Epithelial cell of proximal tubule (primary cell): ENCODE data around the gene MRGPRG. TPM values are rescaled to one million over a fixed set of nuclear protein-coding genes. Genes with fewer than 3 reads are reported as not detected.

ENCODE experiments used
- DNase-seq: peaks from one replicate; pipeline ENCODE4 v3.0.0-alpha.2; 2011; ENCODE audit warnings: low read depth
- H3K4me3 ChIP-seq: 2 replicates; pipeline ENCODE4 v1.5.1; 2011; ENCODE audit warnings: low read depth, mild to moderate bottlenecking, low read length
- total RNA-seq: library from RNA; depleted of rRNA; stranded (reverse); fragments of >200 nt; gene quantifications from 2 replicates; pipeline ENCODE4 v1.2.3, GENCODE V29; 2015
- TF ChIP-seq, protein P1 (sequence below): conservative IDR thresholded peaks from 2 replicates; pipeline ENCODE4 v1.5.1; 2012; ENCODE audit warnings: low read depth, mild to moderate bottlenecking, low read length

MRGPRG gene
- total RNA-seq, 1 donor from 2014 or later, result not detected

DNA sequence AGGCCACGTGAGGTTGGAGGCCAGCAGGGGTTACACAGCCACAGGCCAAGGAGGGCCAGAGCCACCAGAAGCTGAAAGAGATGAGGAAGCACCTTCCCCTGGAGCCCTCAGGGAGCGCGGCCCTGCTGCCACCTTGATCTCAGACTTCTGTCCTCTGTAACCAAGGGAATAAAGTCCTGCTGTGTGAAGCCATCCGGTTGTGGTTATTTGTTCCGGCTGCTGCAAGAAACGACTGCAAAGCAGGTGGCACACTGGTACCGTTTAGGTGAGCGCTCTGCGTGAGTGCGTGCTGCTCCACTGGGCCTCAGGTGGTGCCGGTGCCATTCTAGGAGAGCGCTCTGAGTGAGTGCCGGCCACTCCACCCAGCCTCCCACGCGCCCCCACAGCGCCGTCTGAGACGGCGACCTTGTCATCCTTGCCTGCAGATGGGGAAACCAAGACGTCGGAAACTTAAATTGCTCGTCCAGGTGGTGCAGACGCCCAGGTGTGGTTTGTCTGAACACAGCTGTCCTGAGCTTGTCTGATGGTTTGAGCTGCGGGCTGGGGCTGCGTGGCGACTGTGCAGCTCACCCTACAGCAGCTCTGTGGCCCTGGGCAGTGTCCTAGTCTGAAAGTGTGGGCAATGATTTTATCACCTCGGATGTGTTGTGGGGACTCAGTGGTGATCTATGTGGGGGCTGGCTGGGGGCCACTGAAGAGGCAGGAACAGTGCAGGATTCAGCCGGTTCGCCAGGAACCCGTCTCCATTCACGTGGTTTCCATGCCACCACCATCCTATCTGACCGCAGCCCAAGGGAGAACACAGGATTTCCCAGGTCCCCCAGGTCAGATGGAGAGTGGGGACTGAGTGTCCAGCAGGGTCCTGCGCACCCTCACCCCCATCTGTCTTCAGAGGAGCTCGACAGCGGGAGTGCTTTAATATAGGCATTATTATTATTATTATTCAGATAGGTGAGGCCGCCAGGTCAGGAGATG is 4.6 kb upstream of the MRGPRG start:
- no peak overlapping the region for H3K4me3 ChIP-seq
- DNase-seq, result no peak
- TF ChIP-seq, protein P1, sequence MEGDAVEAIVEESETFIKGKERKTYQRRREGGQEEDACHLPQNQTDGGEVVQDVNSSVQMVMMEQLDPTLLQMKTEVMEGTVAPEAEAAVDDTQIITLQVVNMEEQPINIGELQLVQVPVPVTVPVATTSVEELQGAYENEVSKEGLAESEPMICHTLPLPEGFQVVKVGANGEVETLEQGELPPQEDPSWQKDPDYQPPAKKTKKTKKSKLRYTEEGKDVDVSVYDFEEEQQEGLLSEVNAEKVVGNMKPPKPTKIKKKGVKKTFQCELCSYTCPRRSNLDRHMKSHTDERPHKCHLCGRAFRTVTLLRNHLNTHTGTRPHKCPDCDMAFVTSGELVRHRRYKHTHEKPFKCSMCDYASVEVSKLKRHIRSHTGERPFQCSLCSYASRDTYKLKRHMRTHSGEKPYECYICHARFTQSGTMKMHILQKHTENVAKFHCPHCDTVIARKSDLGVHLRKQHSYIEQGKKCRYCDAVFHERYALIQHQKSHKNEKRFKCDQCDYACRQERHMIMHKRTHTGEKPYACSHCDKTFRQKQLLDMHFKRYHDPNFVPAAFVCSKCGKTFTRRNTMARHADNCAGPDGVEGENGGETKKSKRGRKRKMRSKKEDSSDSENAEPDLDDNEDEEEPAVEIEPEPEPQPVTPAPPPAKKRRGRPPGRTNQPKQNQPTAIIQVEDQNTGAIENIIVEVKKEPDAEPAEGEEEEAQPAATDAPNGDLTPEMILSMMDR, result no peak

DNA sequence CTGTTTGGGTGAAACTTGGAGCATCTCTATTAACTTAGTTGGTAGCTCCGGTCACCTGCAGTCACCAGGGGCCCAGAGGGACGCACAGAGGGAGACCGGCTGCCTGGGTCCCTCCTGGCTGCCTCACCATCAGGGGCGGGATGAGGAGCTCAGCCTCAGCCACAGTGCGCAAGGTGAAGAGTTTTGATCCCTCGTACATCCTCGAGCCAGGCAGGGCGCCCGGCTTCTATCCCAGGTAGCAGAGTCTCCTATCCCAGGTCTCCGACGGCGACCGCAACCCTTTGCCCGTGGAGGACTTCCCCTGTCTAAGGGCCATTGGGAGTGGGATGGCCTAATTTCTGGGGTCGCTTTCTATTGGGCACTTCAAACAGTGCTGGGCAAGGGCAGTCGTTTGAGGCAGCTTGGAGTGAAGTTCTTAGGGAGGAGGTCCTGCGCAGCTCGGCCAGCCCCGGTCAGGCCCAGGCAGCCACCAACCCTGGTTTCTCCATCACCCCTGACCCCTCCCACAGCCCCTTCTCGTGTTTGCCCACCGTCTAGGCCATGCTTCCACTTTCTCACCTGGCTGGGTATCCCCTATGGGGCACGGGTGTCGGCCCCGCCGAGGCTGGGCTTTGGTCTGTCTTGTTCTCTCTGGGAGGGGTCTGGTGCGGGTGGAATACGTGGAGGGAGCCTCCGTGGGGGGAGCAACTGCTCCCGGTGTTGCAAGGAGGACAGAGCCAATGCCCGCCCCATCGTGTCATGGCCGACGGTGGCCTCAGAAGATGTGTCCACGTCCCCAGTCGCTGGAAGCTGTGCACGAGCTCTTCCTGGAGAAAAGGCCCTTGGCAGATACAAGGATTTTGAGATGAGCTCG is 3.6 kb upstream of the MRGPRG start:
- TF ChIP-seq, protein P1, result no peak
- no peak overlapping the region for H3K4me3 ChIP-seq
- DNase-seq, result no peak

DNA sequence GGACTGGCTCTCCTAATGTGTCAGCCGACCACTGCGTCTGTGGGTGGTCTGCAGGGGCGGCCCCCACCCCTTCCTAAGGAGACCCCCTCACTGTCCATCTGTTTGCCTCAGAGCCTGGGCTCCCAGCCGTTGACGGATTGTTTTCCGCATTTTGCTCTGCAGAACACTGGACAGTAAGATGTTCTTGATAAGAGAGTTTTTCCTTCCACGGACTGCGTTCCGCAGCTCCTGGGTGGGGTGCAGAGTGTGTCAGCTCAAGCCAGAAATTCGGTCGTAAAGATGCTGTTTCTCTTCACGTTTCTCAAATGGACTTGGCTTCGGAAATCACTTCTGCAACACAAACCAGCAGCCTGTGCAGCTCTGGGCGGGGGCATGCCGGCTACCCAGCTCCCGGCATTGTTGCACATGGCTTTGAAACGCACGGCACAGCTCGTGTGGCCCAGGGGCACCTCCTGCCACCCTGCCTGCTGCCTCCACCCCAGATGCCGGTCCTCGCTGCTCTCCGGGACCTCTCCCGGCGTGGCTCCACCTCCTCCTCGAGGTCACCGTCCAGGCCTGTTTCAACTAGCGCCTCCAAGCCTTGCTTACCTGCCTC is 2.9 kb upstream of the MRGPRG start:
- no peak overlapping the region for H3K4me3 ChIP-seq
- DNase-seq, result no peak
- TF ChIP-seq, protein P1, result no peak

DNA sequence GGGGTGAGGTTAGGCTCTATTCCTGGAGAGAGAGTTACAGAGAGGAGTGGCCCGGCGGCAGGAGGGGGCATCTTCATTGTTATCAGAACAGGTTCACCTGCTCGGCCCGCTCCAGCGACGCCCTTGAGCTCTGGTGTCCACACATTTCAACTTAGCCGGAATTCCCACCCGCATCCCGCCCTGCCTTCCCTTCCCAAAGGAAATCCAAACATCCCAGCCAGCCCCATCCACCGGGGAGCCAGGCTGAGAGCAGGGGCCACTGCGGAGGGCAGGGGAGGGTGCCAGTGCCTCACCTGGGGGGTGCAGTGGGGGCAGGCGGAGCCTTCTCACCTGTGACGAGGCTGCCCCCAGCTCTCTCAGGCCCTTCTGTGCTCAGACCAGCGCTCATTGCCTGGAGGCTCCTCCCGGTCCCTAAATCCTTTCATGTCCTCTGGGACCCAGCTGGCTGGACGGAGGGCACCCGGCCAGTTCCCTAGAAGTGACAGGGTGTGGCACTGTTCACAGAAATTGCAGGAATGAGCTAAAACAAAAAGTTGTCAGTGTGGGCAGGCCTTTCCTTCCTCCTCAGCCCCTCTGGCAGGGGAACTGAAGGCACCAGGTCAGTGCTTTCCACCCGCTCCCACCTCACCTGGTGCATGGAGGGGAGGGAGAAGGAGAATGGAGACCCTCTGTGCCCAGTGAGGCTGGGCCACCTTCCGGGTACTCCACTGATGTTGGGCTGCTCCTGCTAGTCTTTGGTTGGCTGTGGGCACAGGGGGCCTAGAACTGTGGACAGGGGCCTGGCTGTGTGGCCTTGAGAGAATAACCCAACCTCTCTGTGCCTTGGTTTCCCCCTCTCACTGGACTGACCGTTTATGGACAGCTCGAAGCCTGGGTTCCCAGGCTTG is 2.2 kb upstream of the MRGPRG start:
- no peak overlapping the region for H3K4me3 ChIP-seq
- DNase-seq, result no peak
- TF ChIP-seq, protein P1, result no peak

DNA sequence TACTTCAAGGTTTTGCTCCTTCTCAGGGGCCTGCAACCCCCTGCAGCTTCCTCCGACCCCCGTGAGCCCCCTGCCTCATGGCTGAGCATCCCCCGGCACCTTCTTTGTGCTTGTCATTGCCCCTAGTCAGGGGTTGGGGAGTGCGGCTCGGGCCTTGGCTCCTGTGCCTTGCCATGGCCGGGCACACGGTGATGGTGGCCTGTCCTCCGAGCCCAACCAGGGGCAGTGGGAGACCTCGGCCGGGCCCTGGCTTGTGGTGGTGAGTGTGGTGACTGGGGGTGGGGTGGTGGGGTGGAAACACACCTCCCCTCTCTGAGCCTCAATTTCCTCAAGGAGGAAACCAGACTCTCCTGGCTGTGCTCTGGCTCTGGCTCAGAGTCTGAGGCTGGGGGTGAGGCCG is 1.5 kb upstream of the MRGPRG start:
- TF ChIP-seq, protein P1, result no peak
- no peak overlapping the region for H3K4me3 ChIP-seq
- DNase-seq, result no peak

DNA sequence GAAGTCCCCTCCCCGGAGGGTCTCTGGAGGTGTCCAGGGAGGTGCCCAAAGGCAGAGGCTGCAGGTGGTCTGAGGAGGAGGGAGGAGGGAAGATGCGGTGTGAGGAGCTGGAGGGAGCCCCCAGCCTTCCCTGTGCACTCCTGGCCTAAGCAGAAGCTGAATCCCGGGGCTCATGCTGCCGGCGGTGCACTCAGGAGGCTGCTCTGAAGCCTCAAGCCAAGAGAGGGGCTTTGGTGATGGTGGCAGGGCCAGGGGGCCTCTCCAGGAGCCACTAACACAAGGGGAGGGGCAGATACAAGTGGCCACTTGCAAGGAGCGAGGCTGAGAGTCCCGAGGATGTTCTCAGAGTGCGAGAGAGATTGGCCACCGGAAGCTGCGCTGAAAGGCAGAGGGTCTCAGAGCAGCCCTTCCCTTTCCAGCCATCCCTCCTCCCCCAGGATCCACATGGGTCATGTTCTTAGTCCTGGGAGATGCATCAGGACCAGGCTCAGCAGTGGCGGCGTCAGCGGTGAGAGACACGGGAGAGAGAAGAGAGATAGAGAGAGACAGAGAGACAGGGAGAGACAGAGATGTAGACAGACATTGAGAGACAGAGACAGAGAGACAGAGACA is 774 bp upstream of the MRGPRG start:
- TF ChIP-seq, protein P1, result no peak
- H3K4me3 ChIP-seq, result no peak overlapping the region
- DNase-seq, result no peak
